Right ventricle myocardium superior (tissue), 1 donor: ENCODE measurements around the gene IPMK. TPM values are rescaled to one million over a fixed set of nuclear protein-coding genes. Genes with fewer than 3 reads are reported as not detected.

Source experiments
- ATAC-seq: fragments of 200-7000 bp; cut with Tn5 transposase; one replicate; pipeline ENCODE4 v1.9.1; 2020; ENCODE audit warnings: mild to moderate bottlenecking; ENCODE audit not compliant: poor library complexity
- DNase-seq: peaks from one replicate; pipeline ENCODE4 v3.0.0-alpha.2; 2020
- intact Hi-C: fragments of 100-400 bp; cut with DNase I; formaldehyde crosslinking; loops from one replicate; pipeline ENCODE4 v1.11.2; 2022
- long read RNA-seq: library from polyadenylated mRNA; unstranded; transcript quantifications from one replicate; pipeline ENCODE4 v2.0.0, GENCODE V29; 2021
- total RNA-seq: library from RNA; stranded (reverse); fragmentation: NEBNext Ultra II Directional; extraction: Animal tissue kit (Norgen Biotek cat#: 25700); gene quantifications from one replicate; pipeline ENCODE4 v1.2.1, GENCODE V29; 2021
- donor health status: DM: no; HTN: yes; CAD: no; lungs with severe emphysema.

Gene IPMK
- total RNA-seq: 2.1 TPM
- long read RNA-seq, full-length matches to known transcripts: 1 of 1 reads
- long read RNA-seq, partial matches to known transcripts: 0 of 1 reads
- long read RNA-seq, other reads (novel, unspliced or antisense): 0 of 1 reads

DNA sequence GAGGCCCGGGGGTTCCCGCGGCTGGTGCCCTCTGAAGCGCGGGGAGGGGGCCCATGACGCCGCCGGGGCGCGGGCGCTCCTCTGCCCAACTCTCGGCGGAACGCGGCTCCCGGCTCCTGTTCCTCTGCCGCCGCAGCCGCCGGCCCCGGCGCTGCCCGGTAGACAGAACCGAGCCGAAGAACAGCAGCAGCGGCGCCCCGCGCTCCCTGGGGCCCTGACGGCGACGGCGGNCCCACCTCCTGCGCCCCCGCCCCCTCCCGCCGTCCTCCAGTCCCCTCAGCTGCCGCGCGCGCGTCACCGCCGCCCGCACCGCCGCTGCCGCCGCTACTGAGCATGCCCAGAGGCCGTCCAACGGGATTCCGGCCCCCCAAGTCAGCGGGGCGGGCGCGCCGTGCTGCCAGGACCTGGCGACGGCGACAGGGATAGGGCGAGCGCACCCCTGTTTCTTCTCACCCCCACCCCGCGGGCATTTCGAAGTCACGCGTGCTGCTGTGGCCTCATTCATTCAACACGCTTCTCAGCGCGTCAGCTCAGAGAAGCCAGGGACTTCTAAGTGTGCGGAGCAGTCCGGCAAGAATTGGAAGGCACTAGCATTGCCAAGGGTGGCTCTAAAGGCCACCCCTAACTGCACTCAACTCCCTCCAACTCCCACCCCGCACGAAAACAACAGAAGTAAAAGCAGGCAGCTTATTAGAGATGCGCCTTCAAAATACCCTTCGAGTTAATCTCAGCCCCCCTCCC, at the start of gene IPMK:
Gene IPMK, minus strand, starts transcription at position 182 of the 741 bp plus-strand sequence. CDS start 283 bp downstream, outside the sequence.
- ATAC-seq (peak; percentile 89), DNase-seq (peak; percentile 97)
- intact Hi-C loops: no loop called here

DNA sequence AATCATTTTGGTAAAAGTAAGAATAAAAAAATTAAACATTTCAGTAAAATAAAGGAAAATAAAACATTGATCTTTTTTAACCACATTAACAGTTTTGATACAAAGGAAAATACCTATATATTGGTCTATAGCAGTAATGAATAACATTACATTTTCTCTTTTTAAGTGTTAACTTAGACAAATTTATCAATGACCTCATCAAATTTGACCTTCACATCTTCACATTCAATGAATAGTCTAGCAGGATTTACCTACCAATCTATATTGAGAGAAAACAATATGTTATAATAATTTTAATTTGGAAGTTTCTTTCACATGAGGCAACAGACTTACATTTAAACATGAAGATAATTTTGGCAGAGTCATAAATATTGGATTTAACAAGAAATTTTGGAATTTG, 49.2 kb upstream of the IPMK start:
- intact Hi-C loops: no loop called here
- ATAC-seq (no peak), DNase-seq (no peak)

DNA sequence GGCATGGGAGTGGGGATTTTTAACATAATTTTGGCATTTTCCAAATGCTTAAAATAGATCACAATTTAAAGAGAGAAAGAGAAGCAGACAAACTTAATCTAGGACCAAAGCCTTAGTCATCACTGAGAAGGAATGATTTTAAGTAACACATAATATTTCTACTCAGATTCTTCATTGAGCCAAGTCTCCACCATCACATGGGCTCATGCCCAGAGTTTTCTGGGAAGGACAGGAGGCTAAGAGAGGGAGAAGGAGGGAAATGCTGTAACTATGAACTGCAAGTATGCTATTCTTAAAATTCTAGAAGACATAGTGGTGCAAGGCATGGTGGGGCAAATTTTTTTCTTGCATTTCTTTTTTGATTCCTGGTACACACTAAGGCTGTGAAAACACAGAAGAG, 43.3 kb upstream of the IPMK start:
- DNase-seq: no peak
- intact Hi-C loops: no loop called here
- no peak for ATAC-seq

DNA sequence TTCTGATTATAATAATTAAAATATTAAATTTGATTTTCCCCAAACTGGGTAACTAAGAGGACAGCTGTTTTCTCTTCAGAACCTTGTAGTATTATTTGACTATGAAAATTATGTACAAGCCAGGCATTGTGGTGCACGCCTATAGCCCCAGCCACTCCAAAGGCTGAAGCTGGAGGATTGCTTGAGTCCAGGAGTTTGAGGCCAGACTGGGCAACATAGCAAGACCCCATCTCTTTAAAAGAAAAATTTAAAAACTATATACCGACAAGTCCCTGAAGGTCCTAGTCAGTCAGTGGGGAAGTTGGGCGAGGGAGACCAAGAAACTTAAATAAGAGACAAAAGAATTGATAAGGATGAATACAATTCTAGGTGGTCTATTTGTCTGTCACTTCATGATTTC, 40.0 kb upstream of the IPMK start:
- intact Hi-C loops: loop anchor here (10.0 kb wide), 1 partner anchor 77 kb away; the partner anchor contains the start of gene TFAM
- no peak for ATAC-seq

DNA sequence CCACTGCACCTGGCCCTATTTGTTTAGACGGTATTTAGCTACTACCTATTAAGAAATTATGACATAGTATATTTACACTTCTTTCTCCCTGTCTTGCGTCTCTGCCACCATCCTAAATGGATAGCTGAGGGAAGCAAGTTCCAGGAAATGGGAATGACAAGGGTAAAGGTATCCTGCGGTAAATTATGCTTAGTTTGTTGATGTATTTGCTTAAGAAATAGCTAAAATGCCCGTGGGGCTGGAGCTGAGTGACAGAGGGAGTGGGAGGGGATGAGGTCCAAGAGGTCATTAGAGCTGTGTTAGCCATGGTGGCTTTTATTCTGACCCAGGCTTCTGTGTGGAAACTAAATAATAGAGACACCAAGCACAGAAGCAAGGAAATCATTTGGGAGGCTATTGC, 38.1 kb upstream of the IPMK start:
- intact Hi-C loops: loop anchor here (10.0 kb wide), 1 partner anchor 79 kb away; the partner anchor contains the start of gene TFAM
- DNase-seq (no peak), ATAC-seq (no peak)

More for the DNA sequence above, 40.0 kb upstream of the IPMK start:
- DNase-seq: no peak

DNA sequence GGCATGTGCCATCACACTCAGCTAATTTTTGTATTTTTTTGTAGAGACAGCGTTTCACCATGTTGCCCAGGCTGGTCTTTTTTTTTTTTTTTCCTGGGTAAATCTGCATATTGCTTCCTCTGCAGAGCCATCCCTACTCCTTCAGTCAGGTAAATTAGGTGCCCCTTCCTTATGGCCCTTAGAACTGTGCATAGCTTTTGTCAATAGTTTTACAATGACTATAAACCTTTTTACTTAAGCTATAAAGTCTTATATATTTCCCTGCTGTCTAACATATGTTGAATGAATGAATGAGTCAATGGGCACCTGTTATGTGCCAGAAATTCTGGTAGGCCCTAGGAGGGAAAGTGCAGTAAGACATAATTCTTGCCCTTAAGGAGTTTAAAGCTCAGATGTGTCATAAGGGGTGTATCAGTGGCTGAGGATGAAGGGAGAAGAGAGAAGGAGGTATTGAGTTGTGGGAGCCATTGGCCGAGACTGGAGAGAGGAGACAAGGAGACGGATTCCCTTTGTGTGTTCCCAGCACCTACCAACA, 36.5 kb upstream of the IPMK start:
- DNase-seq: no peak
- ATAC-seq: no peak
- intact Hi-C loops: loop anchor here (10.0 kb wide), 1 partner anchor 81 kb away; the partner anchor contains the start of gene TFAM

DNA sequence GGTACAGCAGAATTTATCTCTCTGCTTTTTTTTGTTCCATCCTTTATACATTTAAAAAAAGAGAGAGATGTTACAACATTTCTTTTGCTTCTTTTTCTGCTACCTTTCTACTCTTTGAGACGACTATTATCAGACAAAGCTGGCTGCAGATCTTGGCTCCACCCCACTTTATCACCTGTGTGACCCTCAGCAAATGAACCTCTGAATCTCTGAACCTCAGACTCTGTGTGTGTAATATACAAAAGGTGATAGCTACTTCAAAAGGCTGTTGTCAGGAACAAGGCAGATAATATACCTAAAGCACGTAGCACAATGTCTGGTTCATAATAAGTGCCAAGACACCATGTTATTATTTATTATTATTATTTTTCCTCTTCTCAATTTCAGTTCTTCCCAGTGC, 34.6 kb upstream of the IPMK start:
- intact Hi-C loops: loop anchor here (10.0 kb wide), 1 partner anchor 83 kb away; the partner anchor contains the start of gene TFAM
- ATAC-seq: no peak
- no peak for DNase-seq

DNA sequence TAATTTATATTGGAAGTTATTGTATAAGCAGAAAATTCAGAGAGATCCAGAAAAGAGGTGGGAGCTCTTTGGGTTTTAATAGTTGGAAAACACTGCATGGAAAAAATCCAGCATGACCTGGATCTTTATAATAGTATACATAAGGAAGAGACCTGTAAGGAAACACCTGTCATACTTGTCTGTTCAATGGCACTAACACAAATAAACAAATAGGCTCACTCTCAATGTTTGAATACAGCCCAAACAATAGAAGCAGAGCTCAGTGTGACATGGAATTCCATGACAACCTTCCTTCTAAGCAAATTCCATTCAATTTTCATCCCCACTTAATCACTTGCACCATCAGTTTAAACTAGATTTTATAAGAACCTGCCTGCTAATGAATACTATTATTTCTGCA, 33.0 kb upstream of the IPMK start:
- no peak for ATAC-seq
- DNase-seq: no peak
- intact Hi-C loops: loop anchor here (10.0 kb wide), 1 partner anchor 84 kb away; the partner anchor contains the start of gene TFAM

DNA sequence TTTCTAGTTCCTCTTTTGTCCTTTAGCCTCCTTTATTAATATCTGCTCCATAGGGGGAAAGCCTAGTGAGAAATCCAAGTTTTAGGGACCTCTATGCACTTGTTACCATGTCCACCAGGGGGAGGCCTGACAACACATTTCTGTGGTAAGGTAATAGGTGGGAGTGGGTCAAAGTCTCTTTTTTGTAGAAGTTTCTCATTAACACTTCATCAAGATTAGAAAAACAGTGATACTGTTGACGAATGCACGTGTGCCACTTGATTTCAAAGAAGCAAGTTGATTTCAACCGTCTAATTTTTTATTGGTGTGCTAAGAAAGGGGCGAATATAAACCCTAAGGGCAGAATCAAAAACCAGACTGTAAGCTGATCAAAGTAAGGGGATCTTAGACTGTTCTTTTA, 31.9 kb upstream of the IPMK start:
- intact Hi-C loops: no loop called here
- ATAC-seq (peak; percentile 83), DNase-seq (peak; percentile 48)

DNA sequence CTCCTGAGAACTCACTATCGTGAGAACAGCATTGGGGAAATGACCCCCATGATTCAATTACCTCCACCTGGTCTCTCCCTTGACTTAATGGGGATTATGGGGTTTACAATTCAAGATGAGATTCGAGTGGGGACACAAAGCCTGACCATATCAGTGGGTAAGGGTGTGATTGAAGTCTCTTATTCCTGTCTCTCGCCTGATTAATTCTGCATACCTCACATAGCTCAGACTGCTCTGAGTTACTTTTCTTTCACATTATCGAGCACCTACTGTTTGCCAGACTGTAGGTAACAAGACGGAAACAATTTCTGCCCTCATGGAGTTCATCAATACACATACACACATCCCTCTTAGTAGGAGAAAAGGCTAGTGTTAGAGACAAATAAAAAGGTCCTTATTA, 26.3 kb upstream of the IPMK start:
- DNase-seq (no peak), ATAC-seq (no peak)
- intact Hi-C loops: loop anchor here (5.0 kb wide), 1 partner anchor 117 kb away; no protein-coding TSS in a partner anchor

DNA sequence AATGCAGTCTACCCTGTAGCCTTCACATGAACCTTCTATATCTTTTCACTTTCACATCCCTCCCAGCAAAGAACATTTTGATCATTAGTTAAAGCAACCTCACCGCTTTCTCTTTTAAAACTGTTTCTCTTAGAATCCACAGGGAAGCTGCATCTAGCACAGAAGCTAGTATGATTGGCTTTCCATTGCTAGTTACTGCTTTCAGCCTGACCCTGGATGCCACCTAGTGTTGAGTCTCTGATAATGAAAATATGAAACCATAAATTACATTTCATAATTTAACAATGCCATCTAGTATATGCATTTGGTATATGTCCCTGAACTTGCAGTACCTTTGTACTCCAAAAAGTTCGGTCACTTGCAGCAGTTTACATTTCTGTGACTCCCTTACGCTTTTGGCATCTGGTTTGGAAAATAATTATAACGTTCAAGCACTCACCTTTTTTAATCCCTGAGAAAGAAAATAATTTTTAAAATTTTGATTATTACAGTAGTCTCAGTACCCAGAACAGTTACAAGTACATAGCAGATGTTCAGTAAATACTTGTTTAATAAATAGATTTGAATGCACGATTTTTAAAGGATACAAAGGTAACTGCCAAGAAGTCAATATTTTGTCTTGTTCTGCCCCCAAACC, 24.0 kb upstream of the IPMK start:
- ATAC-seq: peak; percentile 70

DNA sequence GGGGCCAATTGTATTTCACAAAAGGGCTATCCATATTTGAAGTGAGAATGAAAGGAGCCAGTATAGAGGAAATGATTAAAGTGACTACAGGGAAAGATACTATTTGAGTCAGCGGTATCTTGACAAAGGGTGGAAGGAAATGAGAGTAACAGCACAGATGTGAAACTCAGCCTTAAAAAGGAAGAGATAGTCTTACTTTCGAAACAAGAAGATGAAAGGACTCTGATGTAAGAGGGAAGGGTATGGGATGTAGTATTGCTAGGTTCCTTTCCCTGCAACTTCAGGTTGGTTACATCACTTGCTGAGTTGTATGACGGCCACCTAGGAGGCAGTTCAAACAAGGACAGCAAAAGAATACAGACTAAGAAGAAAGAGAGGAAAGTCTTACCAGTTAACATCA, 14.9 kb upstream of the IPMK start:
- intact Hi-C loops: no loop called here
- ATAC-seq (peak; percentile 49), DNase-seq (no peak)

More for the DNA sequence above, 24.0 kb upstream of the IPMK start:
- no peak for DNase-seq
- intact Hi-C loops: loop anchor here (5.0 kb wide), 1 partner anchor 114 kb away; no protein-coding TSS in a partner anchor

DNA sequence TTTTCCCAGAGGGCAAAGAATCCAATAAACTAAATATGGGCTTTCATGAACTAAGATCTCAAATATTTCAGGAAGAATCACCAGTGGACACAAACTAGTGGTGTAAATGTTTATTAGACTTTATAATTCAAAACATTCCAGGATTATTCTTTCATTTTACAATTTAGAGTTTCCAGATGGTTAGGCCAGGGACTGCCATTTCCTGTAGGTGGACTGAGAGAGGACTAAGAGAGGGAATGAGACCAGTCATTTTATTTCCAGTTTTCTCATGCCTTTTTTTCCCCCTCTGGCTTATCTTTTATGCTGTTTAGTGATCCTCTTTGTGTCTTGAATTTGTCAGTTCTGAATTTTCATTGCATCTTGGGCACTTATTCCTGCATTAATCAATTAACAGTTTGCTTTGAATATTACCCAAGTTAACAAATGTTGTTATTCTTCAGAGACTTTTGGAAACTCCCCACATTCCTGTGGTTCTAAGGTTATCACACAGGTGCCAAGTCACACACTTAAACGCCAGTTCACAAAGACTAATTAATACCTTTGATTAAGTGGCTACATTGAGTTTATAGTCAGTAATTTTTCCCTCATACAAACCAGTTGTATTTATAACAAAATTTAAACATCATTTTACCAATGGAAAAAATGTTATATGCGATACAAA, 13.5 kb upstream of the IPMK start:
- intact Hi-C loops: no loop called here
- ATAC-seq: no peak
- no peak for DNase-seq

DNA sequence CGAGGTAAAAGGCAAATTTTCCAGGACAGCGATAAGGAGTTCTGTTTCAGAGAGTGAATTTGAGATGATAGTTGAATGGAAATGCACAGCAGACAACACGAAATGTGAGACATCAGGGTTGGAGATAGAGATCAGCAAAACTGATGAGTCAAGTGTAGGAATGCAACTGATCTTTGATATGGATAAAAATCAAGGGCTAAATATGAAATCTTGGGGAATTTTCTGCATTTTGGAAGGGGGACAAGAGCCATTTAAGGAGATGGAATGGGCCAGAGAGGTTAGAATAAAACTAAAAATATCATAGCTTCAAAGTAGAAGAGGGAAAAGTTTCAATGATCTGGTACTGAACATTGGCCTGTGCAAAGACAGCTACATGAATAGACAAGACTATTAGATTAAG, 12.8 kb upstream of the IPMK start:
- no peak for DNase-seq
- ATAC-seq: no peak
- intact Hi-C loops: no loop called here

DNA sequence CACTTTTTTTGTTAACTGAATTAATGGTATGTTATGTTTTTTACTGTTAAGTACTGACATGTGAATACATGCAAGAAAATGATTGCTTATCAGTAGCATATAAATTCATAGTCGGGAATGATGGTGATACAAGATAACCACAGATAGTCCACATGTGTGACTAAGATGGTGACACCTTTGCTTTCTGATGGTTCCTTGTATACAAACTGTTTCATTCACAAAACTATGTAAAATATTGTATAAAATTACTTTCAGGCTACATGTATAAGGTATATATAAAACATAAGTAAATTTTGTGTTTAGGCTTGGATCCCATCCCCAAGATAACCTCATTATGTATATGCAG, 11.2 kb upstream of the IPMK start:
- intact Hi-C loops: no loop called here
- DNase-seq: no peak
- ATAC-seq: no peak

DNA sequence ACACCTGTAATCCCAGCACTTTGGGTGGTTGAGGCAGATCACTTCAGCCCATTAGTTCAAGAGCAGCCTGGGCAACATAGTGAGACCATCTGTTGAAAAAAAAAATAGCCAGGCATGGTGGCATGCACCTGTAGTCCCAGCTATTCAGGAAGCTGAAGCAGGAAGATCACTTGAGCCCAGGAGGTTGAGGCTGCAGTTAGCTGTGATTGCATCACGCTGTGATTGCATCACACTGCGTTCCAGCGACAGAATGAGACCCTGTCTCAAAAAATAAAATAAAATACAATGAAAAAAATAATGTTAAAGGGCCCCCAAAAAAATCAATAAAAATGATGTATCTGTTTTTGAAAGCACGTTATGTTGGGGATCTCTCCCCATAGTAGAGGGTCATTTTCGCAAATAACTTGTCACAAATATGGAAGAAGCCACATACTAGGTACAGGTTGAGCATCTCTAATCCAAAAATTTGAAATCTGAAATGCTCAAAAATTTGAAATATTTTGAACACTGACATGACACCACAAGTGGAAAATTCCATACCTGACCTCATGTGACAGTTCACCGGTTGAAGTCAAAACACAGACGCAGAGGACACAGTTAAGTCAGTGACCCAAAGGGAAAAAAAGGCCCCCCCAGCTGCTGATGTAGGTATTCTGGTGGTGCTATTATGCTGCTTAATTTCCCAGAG, 10.7 kb upstream of the IPMK start:
- ATAC-seq (no peak), DNase-seq (peak; percentile 40)
- intact Hi-C loops: no loop called here

DNA sequence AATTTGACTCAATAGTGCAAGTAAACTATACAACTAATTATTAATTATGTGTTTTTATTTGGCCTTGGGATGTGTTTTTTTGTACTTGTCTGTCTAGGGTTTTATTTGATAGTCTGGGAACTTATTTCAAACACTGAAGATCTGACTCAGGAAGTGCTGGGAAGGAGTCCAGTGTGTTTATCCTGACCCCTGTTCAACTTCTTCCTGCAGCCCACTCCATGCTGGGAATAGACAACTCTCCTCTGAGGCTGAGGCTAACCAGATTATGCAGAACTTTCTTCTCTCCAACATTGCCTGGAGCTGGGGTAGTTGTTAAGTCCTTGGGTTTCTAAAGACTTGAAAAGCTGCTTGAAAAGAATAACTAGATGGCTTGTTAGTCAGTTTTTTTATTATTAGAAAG, 8.2 kb upstream of the IPMK start:
- intact Hi-C loops: no loop called here
- DNase-seq: no peak
- peak; percentile 39 for ATAC-seq

DNA sequence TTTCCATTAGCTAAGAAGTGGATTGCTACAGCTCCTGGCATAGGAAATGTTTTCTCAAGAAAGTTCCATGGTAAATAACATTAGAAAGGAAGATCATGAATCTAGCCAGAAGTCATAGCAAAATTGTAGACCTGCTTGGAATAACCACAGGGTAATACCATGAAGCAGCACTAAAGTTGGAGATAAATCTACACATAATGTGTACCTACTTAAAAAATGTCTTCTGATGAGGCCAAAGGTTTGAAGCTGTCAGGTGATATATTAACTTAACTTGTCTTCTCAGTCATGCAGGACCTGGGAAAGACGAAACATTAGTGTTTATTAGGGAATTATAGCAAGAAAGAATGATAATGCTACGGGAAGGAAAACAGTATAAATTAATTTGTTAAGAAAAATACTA, 7.6 kb upstream of the IPMK start:
- DNase-seq: no peak
- ATAC-seq: no peak
- intact Hi-C loops: no loop called here
